Astrocyte (in vitro differentiated cells and primary cell): ENCODE data around the gene GIPC2. TPM values are rescaled to one million over a fixed set of nuclear protein-coding genes. Genes with fewer than 3 reads are reported as not detected.

ENCODE experiments used
- DNase-seq: peaks from one replicate; pipeline ENCODE4 v3.0.0-alpha.2; 2010; ENCODE audit warnings: low read depth
- FAIRE-seq: peaks from 2 replicates; lab custom pipeline; 2011; peaks lifted over from hg19 to GRCh38; lab: Jason Lieb, UNC
- H2AFZ ChIP-seq: 2 replicates; pipeline ENCODE4 v1.6.0; 2012; ENCODE audit warnings: low read depth, low read length, inconsistent platforms
- H3K27ac ChIP-seq: 2 replicates; pipeline ENCODE4 v1.5.1; 2011; ENCODE audit warnings: low read depth, low read length, inconsistent platforms
- H3K27me3 ChIP-seq: 2 replicates; pipeline ENCODE4 v1.6.0; 2011; ENCODE audit warnings: low read length, inconsistent platforms; ENCODE audit not compliant: insufficient read depth
- H3K36me3 ChIP-seq: 2 replicates; pipeline ENCODE4 v1.5.1; 2011; ENCODE audit warnings: low read length, inconsistent platforms; ENCODE audit not compliant: insufficient read depth
- H3K4me1 ChIP-seq: 2 replicates; pipeline ENCODE4 v1.5.1; 2011; ENCODE audit warnings: low read length, inconsistent platforms; ENCODE audit not compliant: insufficient read depth
- H3K4me2 ChIP-seq: 2 replicates; pipeline ENCODE4 v1.6.0; 2012; ENCODE audit warnings: low read length, inconsistent platforms
- H3K4me3 ChIP-seq: 2 replicates; pipeline ENCODE4 v1.5.1; 2011; ENCODE audit warnings: low read depth, mild to moderate bottlenecking, low read length, inconsistent platforms; ENCODE audit not compliant: insufficient read depth
- H3K79me2 ChIP-seq: 2 replicates; pipeline ENCODE4 v1.6.0; 2012; ENCODE audit warnings: mild to moderate bottlenecking, low read length, inconsistent platforms; ENCODE audit not compliant: insufficient read depth
- H3K9ac ChIP-seq: 2 replicates; pipeline ENCODE4 v1.6.0; 2012; ENCODE audit warnings: mild to moderate bottlenecking, low read length, inconsistent platforms
- H3K9me3 ChIP-seq: 2 replicates; pipeline ENCODE4 v1.5.1; 2012; ENCODE audit warnings: low read depth, mild to moderate bottlenecking, low read length, inconsistent platforms; ENCODE audit not compliant: insufficient read depth
- H4K20me1 ChIP-seq: 2 replicates; pipeline ENCODE4 v1.6.0; 2012; ENCODE audit warnings: low read length, inconsistent platforms; ENCODE audit not compliant: insufficient read depth
- H3K27ac Mint-ChIP-seq: one replicate; pipeline ENCODE4 v1.8.0; 2021; ENCODE audit warnings: mild to moderate bottlenecking, mixed read lengths; ENCODE audit not compliant: unreplicated experiment
- H3K27me3 Mint-ChIP-seq: one replicate; pipeline ENCODE4 v1.8.0; 2021; ENCODE audit warnings: low read depth, mixed read lengths; ENCODE audit not compliant: unreplicated experiment
- H3K36me3 Mint-ChIP-seq: one replicate; pipeline ENCODE4 v1.8.0; 2021; ENCODE audit warnings: low read depth, mixed read lengths; ENCODE audit not compliant: unreplicated experiment
- H3K4me1 Mint-ChIP-seq: one replicate; pipeline ENCODE4 v1.8.0; 2021; ENCODE audit warnings: low read depth, mixed read lengths; ENCODE audit not compliant: unreplicated experiment
- H3K4me3 Mint-ChIP-seq: one replicate; pipeline ENCODE4 v1.8.0; 2021; ENCODE audit warnings: mild to moderate bottlenecking, moderate library complexity, mixed read lengths; ENCODE audit not compliant: unreplicated experiment
- H3K9me3 Mint-ChIP-seq: one replicate; pipeline ENCODE4 v1.8.0; 2021; ENCODE audit warnings: mild to moderate bottlenecking, mixed read lengths; ENCODE audit not compliant: unreplicated experiment
- CTCF ChIP-seq: IDR thresholded peaks from 2 replicates; pipeline ENCODE4 v1.5.1; 2011; ENCODE audit warnings: low read depth, mild to moderate bottlenecking, inconsistent platforms, low read length, moderate library complexity; ENCODE audit not compliant: insufficient read depth
- EZH2 ChIP-seq: IDR thresholded peaks from 2 replicates; pipeline ENCODE4 v1.6.1; 2012; ENCODE audit warnings: mild to moderate bottlenecking, low read length, inconsistent platforms; ENCODE audit not compliant: insufficient read depth
- total RNA-seq: library from RNA; stranded (reverse); gene quantifications from 2 replicates; pipeline ENCODE4 v1.2.1, GENCODE V29; 2021

Gene GIPC2
- total RNA-seq, 1 donor from 2014 or later, result not detected

- Histone ChIP-seq H3K9ac (no peak overlapping the region), H3K36me3 (no peaks in the 10 kb centered on the region), H3K79me2 (no peaks in the 10 kb centered on the region), H3K4me2 (no peak overlapping the region), H3K27ac (no peak overlapping the region), H3K27me3 (peaks cover 6% of the 10 kb centered on the region), H4K20me1 (no peaks in the 10 kb centered on the region), H3K9me3 (no peaks in the 10 kb centered on the region), H2AFZ (no peak overlapping the region), H3K4me1 (no peaks in the 10 kb centered on the region), H3K4me3 (no peak overlapping the region)
- Mint-ChIP-seq H3K27ac (no peak overlapping the region), H3K4me3 (no peak overlapping the region), H3K4me1 (no peaks in the 10 kb centered on the region), H3K36me3 (peaks cover 4% of the 10 kb centered on the region), H3K27me3 (peaks cover 21% of the 10 kb centered on the region), H3K9me3 (peaks cover 5% of the 10 kb centered on the region)
- TF ChIP-seq EZH2 (no peak), CTCF (no peak)
- FAIRE-seq, result no peak
- DNase-seq, result no peak
Observed at GRCh38 chr1:78040484-78041089, 5.2 kb upstream of the GIPC2 start.

- FAIRE-seq, result no peak
Observed at GRCh38 chr1:78043436-78043835, 2.3 kb upstream of the GIPC2 start.

More at GRCh38 chr1:78043436-78043835, 2.3 kb upstream of the GIPC2 start:
- DNase-seq, result no peak
- Mint-ChIP-seq H3K27ac (no peak overlapping the region), H3K36me3 (peaks cover 4% of the 10 kb centered on the region), H3K4me3 (no peak overlapping the region), H3K9me3 (peaks cover 5% of the 10 kb centered on the region), H3K4me1 (no peaks in the 10 kb centered on the region), H3K27me3 (peaks cover 40% of the 10 kb centered on the region)
- Histone ChIP-seq H3K4me1 (peaks cover 8% of the 10 kb centered on the region), H3K36me3 (no peaks in the 10 kb centered on the region), H3K9ac (no peak overlapping the region), H3K79me2 (no peaks in the 10 kb centered on the region), H3K27me3 (peaks cover 16% of the 10 kb centered on the region), H3K4me3 (no peak overlapping the region), H3K27ac (no peak overlapping the region), H4K20me1 (no peaks in the 10 kb centered on the region), H3K4me2 (no peak overlapping the region), H3K9me3 (no peaks in the 10 kb centered on the region), H2AFZ (no peak overlapping the region)
- TF ChIP-seq CTCF, result no peak
- TF ChIP-seq EZH2, result no peak
